Fibroblast of lung (primary cell): Measurements from ENCODE around the gene TLE5.

Source experiments
- EZH2 ChIP-seq: IDR thresholded peaks from 2 replicates; pipeline ENCODE4 v1.5.1; 2012; ENCODE audit warnings: low read length, control low read depth, mild to moderate bottlenecking; ENCODE audit errors: missing control alignments
- TF ChIP-seq, protein P1 (sequence below), 2 donors: IDR thresholded peaks in 1 of 2; conservative IDR thresholded peaks in 1 of 2; 1 replicate in 1 of 2; 2 replicates in 1 of 2; pipeline ENCODE4 v1.5.1; 2011 to 2012; ENCODE audit warnings: low read length in 2 of 2, control low read depth in 1 of 2, inconsistent platforms in 1 of 2, low read depth in 1 of 2, mild to moderate bottlenecking in 1 of 2

GRCh38 chr19:3110126-3110825 lies 48.0 kb upstream of the TLE5 start:
- TF ChIP-seq, protein P1, sequence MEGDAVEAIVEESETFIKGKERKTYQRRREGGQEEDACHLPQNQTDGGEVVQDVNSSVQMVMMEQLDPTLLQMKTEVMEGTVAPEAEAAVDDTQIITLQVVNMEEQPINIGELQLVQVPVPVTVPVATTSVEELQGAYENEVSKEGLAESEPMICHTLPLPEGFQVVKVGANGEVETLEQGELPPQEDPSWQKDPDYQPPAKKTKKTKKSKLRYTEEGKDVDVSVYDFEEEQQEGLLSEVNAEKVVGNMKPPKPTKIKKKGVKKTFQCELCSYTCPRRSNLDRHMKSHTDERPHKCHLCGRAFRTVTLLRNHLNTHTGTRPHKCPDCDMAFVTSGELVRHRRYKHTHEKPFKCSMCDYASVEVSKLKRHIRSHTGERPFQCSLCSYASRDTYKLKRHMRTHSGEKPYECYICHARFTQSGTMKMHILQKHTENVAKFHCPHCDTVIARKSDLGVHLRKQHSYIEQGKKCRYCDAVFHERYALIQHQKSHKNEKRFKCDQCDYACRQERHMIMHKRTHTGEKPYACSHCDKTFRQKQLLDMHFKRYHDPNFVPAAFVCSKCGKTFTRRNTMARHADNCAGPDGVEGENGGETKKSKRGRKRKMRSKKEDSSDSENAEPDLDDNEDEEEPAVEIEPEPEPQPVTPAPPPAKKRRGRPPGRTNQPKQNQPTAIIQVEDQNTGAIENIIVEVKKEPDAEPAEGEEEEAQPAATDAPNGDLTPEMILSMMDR (conservative IDR thresholded peaks at IDR 0.05 in 1 of 2, IDR thresholded peaks at IDR 0.05 in 1 of 2; ENCODE audit: low read depth in 1 of 2, low read length in 2 of 2): no peak
- no peak for TF ChIP-seq EZH2
